NCI-H345 (cell line): Measurements from ENCODE around the gene PLGRKT.
"Not testable (repeated sequence)": the region's sequence is repeated elsewhere in the genome, so short reads cannot be mapped to it uniquely, and the experiment has no call there.

Source experiments
- DNase-seq: peaks from one replicate; lab custom pipeline; 2025; lab: John Stamatoyannopoulos, UW

The PLGRKT gene

GRCh38 chr9:5375790-5376477, 61.8 kb downstream of the PLGRKT start:
- no peak for DNase-seq

DNA sequence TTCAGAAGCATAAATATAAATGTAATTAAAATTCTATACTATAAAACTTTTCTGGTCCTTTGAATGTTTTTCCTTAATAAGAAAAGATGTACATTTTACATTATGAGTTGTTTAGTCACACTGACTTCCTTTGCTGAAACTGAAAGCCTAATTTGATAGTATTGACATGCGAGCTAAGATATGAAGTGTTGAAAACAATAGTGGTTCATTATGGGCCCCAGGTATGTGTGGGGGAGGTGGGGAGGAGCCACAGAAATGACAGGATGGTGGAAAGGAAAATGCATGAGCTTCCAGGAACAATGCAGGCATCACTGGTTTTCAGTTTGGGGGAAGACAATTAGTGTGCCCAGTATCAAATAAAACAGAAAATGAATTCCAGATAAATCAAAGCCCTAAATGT, 62.6 kb downstream of the PLGRKT start:
- DNase-seq, result no peak

- DNase-seq, result no peak
These were observed 73.3 kb downstream of the PLGRKT start for GRCh38 chr9:5364294-5365024.

- no peak for DNase-seq
These were observed 76.3 kb downstream of the PLGRKT start for GRCh38 chr9:5361326-5362010.

DNA sequence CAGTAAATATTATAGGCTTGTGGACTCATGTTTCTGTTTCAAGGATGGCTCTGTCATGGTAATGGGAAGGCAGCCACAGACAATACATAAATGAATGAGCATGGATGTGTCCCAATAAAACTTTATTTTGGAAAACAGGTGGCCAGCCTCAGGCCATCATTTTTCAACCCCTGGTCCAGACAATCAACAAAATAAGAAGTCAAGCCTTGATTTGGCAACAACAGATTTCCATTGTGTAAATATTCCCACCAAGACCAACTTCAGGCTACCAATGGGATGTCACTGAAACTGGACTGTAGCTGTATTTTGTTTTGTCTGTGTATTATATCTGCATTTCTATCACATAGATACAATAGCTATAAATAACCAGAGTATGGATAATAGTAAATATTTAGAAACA, 77.4 kb downstream of the PLGRKT start:
- no peak for DNase-seq

DNA sequence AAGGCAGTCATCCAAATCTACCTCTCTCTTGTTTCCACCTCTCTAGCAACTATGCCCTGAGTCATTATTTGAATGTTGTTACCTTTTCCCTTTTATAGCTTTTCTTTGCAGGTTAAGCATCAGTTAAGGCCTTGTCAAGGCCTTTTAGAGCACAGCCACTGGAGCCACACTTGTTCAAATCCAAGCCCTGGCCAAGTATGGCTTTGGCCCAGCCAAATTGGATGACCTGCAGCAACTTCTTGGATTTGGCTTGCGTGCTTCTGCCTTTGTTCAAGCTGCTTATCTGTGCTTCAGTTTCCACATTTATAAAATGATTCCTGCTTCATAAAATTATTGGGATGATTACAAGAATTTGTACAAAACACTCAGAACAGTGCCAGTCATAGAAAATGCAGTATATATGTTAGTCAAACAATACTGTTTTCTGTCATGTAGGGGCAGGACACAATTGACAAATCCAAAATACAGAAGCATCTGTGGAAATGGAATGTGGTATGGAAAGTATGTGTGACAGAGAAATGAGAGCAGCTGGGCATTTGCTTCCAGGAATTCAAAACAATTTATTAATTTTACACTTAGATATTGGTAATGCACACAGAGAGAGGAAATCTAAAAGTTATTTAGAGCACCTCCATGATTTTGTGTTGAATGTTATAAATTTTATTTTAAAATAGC, 80.2 kb downstream of the PLGRKT start:
- DNase-seq, result no peak

DNA sequence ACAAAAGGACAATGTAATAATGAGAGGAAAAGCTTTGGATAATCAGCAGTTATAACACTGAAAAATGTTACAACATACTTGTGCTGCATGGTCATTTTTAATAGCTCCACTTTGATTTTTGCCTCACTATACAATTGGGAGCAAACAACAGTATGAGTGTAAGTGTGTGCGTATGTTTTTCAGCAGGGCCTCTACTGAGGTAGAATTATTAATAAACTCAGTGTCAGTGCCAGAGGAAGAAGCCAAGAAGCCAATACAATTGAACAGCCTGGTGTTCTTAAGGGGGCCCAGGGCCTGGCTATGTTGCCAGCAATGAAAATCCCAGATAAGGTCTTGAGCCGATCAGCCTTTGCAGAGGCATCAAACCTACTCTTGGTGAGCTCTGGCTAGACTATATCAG, 81.9 kb downstream of the PLGRKT start:
- no peak for DNase-seq

DNA sequence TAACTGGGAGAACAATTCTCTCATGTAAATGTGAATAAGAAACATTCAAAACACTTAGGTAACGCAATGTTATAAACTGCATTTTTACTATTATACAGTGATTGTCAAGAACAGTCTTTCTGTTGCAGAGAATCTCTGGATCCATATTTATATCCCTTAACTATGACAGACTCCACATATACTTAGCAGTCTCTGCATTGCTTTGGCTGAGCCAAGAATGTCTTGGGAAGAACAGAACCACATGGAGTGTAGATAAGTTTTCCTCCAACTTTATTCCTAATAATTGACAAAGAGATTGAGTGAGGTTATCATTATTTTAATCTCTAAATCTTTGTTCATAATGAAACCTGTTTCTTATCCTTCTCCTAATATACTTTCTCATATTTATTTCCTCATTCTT, 82.5 kb downstream of the PLGRKT start:
- DNase-seq, result no peak

DNA sequence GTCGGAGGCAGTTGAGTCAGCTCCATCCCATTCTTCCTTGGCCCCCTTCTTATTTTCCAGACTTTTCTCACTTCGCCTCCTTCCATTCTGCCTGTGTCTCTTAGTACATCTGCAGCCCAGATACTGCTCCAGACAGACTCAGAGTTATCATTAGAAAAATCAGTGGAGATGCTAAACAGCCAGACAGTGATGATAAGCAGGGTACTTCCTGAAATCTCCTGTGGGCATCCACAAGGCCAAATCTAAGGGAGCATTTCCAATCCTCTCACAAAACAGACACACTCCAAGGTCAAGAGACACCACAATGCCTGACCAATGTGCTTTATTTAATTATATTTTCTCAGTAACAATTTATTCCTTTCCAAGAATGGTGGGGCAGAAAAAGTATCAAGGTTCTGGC, 83.5 kb downstream of the PLGRKT start:
- no peak for DNase-seq

DNA sequence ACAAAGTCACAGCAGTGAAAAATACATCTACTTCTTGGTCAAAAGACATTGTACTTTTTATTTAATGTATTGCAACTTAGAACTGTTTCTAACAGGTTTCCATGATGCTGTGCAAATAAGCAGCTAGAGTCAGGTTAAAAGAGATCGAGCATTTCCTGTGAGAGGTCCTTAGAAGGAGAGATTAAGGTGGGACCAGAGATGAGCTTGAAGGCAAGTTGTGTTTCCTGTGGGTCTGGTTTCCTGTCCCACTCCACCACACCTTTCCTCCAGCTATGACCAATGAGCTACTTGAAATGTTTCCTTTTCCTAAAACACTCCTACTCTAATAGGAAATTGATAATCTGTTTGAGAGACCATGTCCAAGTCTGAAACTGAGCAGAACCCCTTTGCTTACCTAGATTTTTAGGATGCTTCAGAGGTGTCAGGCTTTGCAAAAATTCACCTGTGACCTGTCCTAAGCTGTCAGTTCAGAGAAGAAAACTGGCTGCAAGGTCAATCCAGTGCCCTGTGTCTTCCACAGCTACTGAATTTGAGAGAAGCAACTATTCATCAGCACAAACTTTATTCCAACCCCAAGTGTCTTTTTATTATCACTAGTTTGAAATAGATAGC, 85.0 kb downstream of the PLGRKT start:
- no peak for DNase-seq

- not testable (repeated sequence) for DNase-seq
These were observed 98.4 kb downstream of the PLGRKT start, which contains the start of gene RLN1 for GRCh38 chr9:5338992-5339981. TSS of gene RLN1 (minus strand) at chr9:5339876. CDS start at chr9:5339746, 130 bp downstream.

- DNase-seq, result no peak
These were observed 101.0 kb downstream of the PLGRKT start for GRCh38 chr9:5336688-5337087.

DNA sequence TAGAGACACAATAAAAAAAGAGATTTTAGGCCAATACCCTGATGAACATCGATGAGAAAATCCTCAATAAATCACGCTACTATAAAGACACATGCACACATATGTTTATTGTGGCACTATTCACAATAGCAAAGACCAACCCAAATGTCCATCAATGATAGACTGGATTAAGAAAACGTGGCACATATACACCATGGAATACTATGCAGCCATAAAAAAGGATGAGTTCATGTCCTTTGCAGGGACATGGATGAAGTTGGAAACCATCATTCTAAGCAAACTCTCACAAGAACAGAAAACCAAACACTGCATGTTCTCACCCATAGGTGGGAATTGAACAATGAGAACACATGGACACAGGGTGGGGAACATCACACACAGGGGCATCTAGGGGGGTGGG, 106.4 kb downstream of the PLGRKT start:
- not testable (repeated sequence) for DNase-seq

DNA sequence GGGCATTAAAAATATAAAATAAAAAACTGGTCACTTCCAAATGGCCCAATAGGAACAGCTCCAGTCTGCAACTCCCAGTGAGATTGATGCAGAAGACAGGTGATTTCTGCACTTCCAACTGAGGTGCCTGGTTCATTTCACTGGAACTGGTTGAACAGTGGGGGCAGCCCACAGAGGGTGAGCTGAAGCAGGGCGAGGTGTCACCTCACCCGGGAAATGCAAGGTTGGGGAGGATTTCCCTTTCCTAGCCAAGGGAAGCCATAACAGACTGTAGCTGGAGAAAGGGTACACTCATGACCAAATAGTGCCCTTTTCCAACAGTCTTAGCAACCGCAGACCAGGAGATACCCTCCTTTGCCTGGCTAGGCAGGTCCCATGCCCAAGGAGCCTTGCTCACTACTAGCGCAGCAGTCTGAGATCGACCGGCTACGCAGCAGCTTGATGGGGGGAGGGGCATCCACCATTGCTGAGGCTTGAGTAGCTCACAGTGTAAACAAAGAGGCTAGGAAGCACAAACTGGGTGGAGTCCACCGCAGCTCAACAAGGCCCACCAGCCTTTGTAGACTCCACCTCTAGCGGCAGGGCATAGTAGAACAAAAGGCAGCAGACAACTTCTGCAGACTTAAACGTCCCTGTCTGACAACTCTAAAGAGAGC, 110.7 kb downstream of the PLGRKT start:
- DNase-seq, result peak; percentile 2

GRCh38 chr9:5326187-5326586, 111.5 kb downstream of the PLGRKT start:
- no peak for DNase-seq

DNA sequence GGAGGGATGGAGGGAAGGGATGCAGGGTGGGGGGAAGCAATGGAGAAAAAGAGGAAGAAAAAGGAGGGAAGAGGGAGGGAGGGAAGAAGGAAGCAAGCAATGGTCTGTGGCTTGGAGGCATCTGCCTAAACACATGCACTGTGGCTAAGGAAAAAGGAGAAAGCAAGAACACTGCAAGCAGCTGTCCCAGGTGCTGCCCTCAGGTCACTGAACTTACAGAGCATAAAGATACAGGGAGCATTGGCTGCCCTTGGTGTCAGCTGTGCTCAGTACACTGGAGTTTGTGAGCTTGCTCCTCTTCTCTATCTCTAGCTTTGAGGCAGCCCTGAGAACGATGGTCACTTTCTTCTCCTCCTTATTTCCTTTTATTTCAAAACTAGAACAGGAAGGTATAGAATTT, 116.1 kb downstream of the PLGRKT start:
- not testable (repeated sequence) for DNase-seq

- no peak for DNase-seq
These were observed 116.7 kb downstream of the PLGRKT start for GRCh38 chr9:5321058-5321457.

- not testable (repeated sequence) for DNase-seq
These were observed 121.3 kb downstream of the PLGRKT start for GRCh38 chr9:5316406-5316805.

DNA sequence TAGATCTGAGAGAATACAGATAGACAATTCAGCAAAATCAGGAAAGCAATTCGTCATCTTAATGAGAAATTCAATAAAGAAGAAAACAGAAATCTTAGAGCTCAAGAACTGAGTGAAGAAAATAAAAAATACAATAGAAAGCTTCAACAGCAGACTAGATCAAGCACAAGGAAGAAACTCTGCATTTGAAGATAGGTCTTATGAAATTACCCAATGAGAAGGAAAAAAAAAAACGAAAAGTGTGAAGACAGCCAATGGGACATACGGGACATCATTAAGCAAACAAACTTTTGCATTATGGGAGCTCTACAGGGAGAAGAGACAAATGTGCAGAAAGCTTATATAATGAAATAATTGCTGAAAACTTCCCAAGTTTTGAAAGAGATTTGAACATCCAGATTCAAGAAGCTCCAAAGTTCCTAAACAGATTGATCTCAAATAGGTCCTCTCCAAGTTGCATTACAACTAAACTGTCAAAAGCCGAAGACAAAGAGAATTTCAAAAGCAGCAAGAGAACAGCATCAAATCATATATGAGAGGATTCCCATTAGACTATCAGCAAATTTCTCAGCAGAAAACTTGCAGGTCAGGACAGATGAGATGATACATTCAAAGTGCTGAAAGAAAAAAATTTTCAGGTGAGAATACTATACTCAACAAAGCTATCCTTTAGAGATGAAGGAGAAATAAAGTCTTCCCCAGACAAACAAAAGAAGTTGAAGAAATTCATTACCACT, 122.4 kb downstream of the PLGRKT start:
- no peak for DNase-seq

DNA sequence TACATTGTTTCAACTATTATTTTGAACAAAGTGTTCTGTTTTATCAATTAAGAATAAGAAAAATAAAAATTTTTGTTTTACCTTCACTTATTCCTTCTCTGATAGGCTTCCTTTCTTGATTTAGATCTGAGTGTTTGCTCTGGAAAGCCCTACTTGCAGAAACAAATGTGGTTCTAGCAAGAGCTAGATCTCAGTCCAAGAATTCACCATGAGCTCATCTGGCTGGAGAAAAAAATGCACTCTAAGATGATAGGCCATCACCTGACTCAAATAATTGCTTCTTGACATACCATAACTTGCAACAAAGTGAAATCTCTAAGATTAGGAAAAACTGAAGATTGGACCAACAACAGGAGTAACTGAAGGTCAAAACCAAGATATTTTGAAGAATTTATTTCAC, 126.9 kb downstream of the PLGRKT start:
- DNase-seq, result no peak
